OCI-LY7 (cell line): ENCODE measurements around the gene FAM111B.
"Not testable (repeated sequence)": the region's sequence is repeated elsewhere in the genome, so short reads cannot be mapped to it uniquely, and the experiment has no call there.

ENCODE experiments used
- CTCF ChIP-seq: fragments of 200-600 bp; sonication (generic); conservative IDR thresholded peaks from 2 replicates; pipeline ENCODE4 v1.5.1; 2014; ENCODE audit warnings: mild to moderate bottlenecking, antibody characterized with exemption, low read length, moderate library complexity, mixed read lengths
- EZH2phosphoT487 ChIP-seq: fragments of 200-600 bp; sonication (generic); IDR thresholded peaks from 2 replicates; pipeline ENCODE4 v1.6.1; 2018; ENCODE audit warnings: low read depth, borderline replicate concordance, mild to moderate bottlenecking, mixed run types, antibody characterized with exemption, low read length, moderate library complexity, mixed read lengths

- TF ChIP-seq CTCF, EZH2phosphoT487: not testable (repeated sequence)
Observed at GRCh38 chr11:59107721-59108120, 684 bp downstream of the FAM111B start.
